GM23248 (cell line): Measurements from ENCODE around the gene PTPRN2. TPM values are rescaled to one million over a fixed set of nuclear protein-coding genes. Genes with fewer than 3 reads are reported as not detected.

Experiments used
- DNase-seq: peaks from one replicate; pipeline ENCODE4 v3.0.0-alpha.2; 2015
- H2AFZ ChIP-seq: fragments of 200-600 bp; sonication (generic); 2 replicates; pipeline ENCODE4 v1.6.1; 2016; ENCODE audit warnings: antibody characterized with exemption
- H3F3A ChIP-seq: fragments of 200-600 bp; sonication (generic); 2 replicates; pipeline ENCODE4 v1.6.1; 2016; ENCODE audit warnings: mild to moderate bottlenecking, antibody characterized with exemption, mixed run types; ENCODE audit not compliant: insufficient read depth
- H3K27ac ChIP-seq: fragments of 200-600 bp; sonication (generic); 2 replicates; pipeline ENCODE4 v1.5.1; 2016; ENCODE audit warnings: mild to moderate bottlenecking
- H3K27me3 ChIP-seq: fragments of 200-600 bp; sonication (generic); replicated peaks from 2 replicates; pipeline ENCODE4 v1.6.1; 2016; ENCODE audit warnings: mild to moderate bottlenecking; ENCODE audit not compliant: insufficient read depth
- H3K36me3 ChIP-seq: fragments of 200-600 bp; sonication (generic); 2 replicates; pipeline ENCODE4 v1.6.1; 2016; ENCODE audit warnings: low read depth, mild to moderate bottlenecking
- H3K4me1 ChIP-seq: fragments of 200-600 bp; sonication (generic); 2 replicates; pipeline ENCODE4 v1.6.1; 2016; ENCODE audit warnings: mild to moderate bottlenecking; ENCODE audit not compliant: insufficient read depth
- H3K4me2 ChIP-seq: fragments of 200-600 bp; sonication (generic); one replicate; pipeline ENCODE4 v1.6.1; 2016; ENCODE audit warnings: mild to moderate bottlenecking; ENCODE audit not compliant: unreplicated experiment
- H3K4me3 ChIP-seq: fragments of 200-600 bp; sonication (generic); 2 replicates; pipeline ENCODE4 v1.5.1; 2016; ENCODE audit warnings: mild to moderate bottlenecking
- H3K79me2 ChIP-seq: fragments of 200-600 bp; sonication (generic); 2 replicates; pipeline ENCODE4 v1.6.1; 2016; ENCODE audit warnings: mild to moderate bottlenecking; ENCODE audit not compliant: insufficient read depth
- H3K9ac ChIP-seq: fragments of 200-600 bp; sonication (generic); 2 replicates; pipeline ENCODE4 v1.6.1; 2016; ENCODE audit warnings: mild to moderate bottlenecking
- H3K9me2 ChIP-seq: fragments of 200-600 bp; sonication (generic); 2 replicates; pipeline ENCODE4 v1.6.1; 2016; ENCODE audit warnings: mixed run types, mild to moderate bottlenecking, moderate library complexity; ENCODE audit not compliant: insufficient read depth
- H3K9me3 ChIP-seq: fragments of 200-600 bp; sonication (generic); one replicate; pipeline ENCODE4 v1.6.1; 2017; ENCODE audit warnings: low read depth
- H4K20me1 ChIP-seq: fragments of 200-600 bp; sonication (generic); 2 replicates; pipeline ENCODE4 v1.6.0; 2016; ENCODE audit not compliant: insufficient read depth
- EZH2 ChIP-seq: fragments of 200-600 bp; sonication (generic); IDR thresholded peaks from 2 replicates; pipeline ENCODE4 v1.6.1; 2018; ENCODE audit warnings: antibody characterized with exemption, mild to moderate bottlenecking; ENCODE audit not compliant: insufficient read depth, poor library complexity, severe bottlenecking
- EZH2phosphoT487 ChIP-seq: fragments of 200-600 bp; sonication (generic); IDR thresholded peaks from 2 replicates; pipeline ENCODE4 v1.6.1; 2018; ENCODE audit warnings: antibody characterized with exemption, moderate library complexity, mild to moderate bottlenecking, low read depth; ENCODE audit not compliant: insufficient read depth
- WGBS, 2 experiments: methylation state at CpG; one replicate each; pipeline ENCODE4 v1.1.6; 2015 to 2017; ENCODE audit warnings: low lambda C conversion rate in 2 of 2, low coverage in 1 of 2; ENCODE audit errors: missing lambda C conversion rate in 2 of 2; 5-methylcytosine and 5-hydroxymethylcytosine counted together
- in situ Hi-C: fragments of 300-500 bp; cut with MboI; formaldehyde crosslinking; loops from 2 replicates; pipeline ENCODE4 v1.15.0; 2020
- polyA plus RNA-seq: library from polyadenylated mRNA; unstranded; fragments of >200 nt; fragmentation: Nextera tagmentation; extraction: Ambion mirVana; gene quantifications from 2 replicates; pipeline ENCODE4 v1.2.1, GENCODE V29; 2016
- total RNA-seq: library from RNA; depleted of rRNA; stranded (reverse); fragments of >200 nt; shearing (Covaris generic); gene quantifications from 2 replicates; pipeline ENCODE4 v1.2.3, GENCODE V29; 2014

The PTPRN2 gene
- total and polyA plus RNA-seq, 2 experiments from 2014 or later, result 0.13 TPM; not detected in 1

DNA sequence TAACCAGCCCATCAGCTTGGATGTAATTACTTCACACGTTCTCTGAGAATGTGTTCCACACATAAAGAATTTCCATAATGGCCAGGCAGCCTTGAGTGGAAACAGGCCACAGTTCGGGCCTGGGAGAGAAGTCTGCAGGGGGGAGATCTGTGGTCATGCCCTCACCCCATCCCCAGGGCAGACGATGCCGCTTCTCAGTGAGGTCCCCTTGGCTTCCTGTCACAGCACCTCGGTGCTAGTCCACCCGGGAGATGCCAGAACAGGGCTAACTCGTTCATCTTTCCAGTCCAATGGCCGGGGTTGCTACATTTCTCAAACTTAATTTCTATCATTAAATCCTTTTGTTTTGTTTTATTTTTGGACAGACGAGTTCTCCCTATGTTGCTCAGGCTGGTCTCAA is 624.1 kb downstream of the PTPRN2 start:
- H3F3A ChIP-seq, result no peaks in the 10 kb centered on the region
- H3K27ac ChIP-seq, result no peak overlapping the region
- H3K36me3 ChIP-seq, result no peaks in the 10 kb centered on the region
- H2AFZ ChIP-seq, result no peak overlapping the region
- no peak for DNase-seq
- H3K9me3 ChIP-seq, result no peaks in the 10 kb centered on the region
- no peak overlapping the region for H3K4me2 ChIP-seq
- no peaks in the 10 kb centered on the region for H4K20me1 ChIP-seq
- H3K79me2 ChIP-seq, result no peaks in the 10 kb centered on the region
- no peaks in the 10 kb centered on the region for H3K9me2 ChIP-seq
- WGBS, 2 experiments, result 2 to 4% methylated on average over 9 of the region's 9 CpGs
- H3K4me1 ChIP-seq, result no peaks in the 10 kb centered on the region
- H3K27me3 ChIP-seq, result no peaks in the 10 kb centered on the region
- in situ Hi-C loops, result no loop called here
- no peak overlapping the region for H3K4me3 ChIP-seq
- no peak overlapping the region for H3K9ac ChIP-seq
- TF ChIP-seq EZH2 (no peak), EZH2phosphoT487 (no peak)

DNA sequence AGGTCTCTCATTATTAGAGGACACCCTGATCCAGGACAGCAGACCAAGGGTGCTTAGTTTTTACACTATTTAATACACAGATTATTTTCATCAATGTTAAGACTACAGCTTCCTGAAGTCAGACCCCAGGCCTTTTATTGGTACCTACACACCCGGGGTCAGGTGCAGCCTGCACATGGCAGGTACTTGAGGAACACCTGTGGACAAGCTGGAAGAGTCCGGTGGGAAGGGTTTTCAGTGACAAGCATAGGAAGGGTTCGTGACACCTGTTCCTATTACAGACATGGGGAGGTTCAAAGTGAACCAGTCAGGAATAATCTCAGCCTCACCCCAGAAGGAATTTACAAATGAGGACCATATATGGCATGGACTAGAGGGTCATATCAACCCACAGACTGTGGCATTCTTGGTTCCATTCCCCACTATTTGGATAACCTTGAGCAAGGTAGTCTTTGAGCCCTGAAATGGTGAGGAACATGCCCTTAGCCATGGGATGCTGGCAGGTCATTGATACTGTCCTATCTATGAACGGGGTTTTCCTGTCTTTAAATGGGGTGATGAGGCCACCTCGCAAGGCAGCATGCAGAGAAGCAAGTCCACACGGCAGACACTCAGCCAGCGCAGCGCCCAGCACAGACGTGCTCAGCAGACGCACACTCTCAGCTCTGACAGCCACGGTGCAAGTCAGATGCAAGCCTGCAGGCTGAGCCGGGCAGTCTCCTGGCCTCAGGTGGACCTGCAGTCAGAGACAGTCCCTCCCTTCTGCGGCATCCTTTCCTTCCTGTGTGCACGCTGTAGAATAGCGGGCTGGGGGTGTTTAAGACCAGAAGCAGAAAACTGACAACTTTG is 624.9 kb downstream of the PTPRN2 start:
- no peaks in the 10 kb centered on the region for H3K9me3 ChIP-seq
- H3K4me1 ChIP-seq, result no peaks in the 10 kb centered on the region
- no peak overlapping the region for H3K4me2 ChIP-seq
- no peaks in the 10 kb centered on the region for H3K36me3 ChIP-seq
- WGBS, 2 experiments, result 16 to 22% methylated on average over 15 of the region's 15 CpGs
- no peak for DNase-seq
- H3K79me2 ChIP-seq, result no peaks in the 10 kb centered on the region
- no peaks in the 10 kb centered on the region for H3F3A ChIP-seq
- no peak overlapping the region for H2AFZ ChIP-seq
- in situ Hi-C loops, result no loop called here
- no peaks in the 10 kb centered on the region for H3K9me2 ChIP-seq
- H3K27me3 ChIP-seq, result no peaks in the 10 kb centered on the region
- H3K4me3 ChIP-seq, result no peak overlapping the region
- TF ChIP-seq EZH2 (no peak), EZH2phosphoT487 (no peak)
- H3K27ac ChIP-seq, result no peak overlapping the region
- no peaks in the 10 kb centered on the region for H4K20me1 ChIP-seq
- no peak overlapping the region for H3K9ac ChIP-seq

DNA sequence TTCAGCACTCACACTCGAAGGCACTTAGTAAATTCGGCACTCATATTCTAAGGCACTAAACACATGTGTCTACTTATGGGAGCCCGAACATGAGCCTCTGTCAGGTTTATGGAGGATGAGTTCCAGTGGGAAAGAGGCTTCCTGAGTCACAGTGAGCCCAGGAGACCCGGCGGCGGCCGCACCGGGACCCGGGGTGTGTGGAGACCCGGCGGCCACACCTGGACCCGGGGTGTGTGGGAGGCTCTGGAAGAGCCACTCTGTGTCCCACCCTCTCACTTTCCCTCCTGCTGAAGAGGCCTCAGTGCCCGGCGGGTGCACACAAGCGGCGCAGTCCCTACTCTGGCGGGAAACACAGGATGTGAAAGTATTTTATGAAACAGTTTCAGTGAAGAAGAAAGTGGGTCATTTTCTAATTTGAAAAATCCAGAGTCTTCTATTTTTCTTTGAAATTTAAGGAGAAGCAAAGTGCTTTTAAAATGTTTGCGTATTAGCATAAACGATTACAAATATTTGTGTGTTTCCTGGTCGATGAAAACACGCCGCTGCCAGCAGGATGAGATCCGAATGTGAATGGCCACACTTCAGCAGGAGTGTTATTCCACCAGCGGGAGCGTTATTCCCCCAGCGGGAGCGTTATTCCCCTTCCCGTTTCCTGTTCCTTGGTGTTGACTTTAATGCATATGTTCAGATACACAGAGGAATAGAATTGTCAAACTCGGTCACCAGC is 625.7 kb downstream of the PTPRN2 start:
- H4K20me1 ChIP-seq, result no peaks in the 10 kb centered on the region
- WGBS, 2 experiments, result 7 to 8% methylated on average over 29 of the region's 29 CpGs
- no peaks in the 10 kb centered on the region for H3K9me3 ChIP-seq
- H3K36me3 ChIP-seq, result no peaks in the 10 kb centered on the region
- no peaks in the 10 kb centered on the region for H3K9me2 ChIP-seq
- no peak overlapping the region for H2AFZ ChIP-seq
- H3K4me1 ChIP-seq, result no peaks in the 10 kb centered on the region
- no peak overlapping the region for H3K4me3 ChIP-seq
- TF ChIP-seq EZH2phosphoT487 (no peak), EZH2 (no peak)
- no peak overlapping the region for H3K27ac ChIP-seq
- H3K27me3 ChIP-seq, result no peaks in the 10 kb centered on the region
- H3K9ac ChIP-seq, result no peak overlapping the region
- no peak overlapping the region for H3K4me2 ChIP-seq
- no peaks in the 10 kb centered on the region for H3F3A ChIP-seq
- H3K79me2 ChIP-seq, result no peaks in the 10 kb centered on the region
- in situ Hi-C loops, result no loop called here
- no peak for DNase-seq

DNA sequence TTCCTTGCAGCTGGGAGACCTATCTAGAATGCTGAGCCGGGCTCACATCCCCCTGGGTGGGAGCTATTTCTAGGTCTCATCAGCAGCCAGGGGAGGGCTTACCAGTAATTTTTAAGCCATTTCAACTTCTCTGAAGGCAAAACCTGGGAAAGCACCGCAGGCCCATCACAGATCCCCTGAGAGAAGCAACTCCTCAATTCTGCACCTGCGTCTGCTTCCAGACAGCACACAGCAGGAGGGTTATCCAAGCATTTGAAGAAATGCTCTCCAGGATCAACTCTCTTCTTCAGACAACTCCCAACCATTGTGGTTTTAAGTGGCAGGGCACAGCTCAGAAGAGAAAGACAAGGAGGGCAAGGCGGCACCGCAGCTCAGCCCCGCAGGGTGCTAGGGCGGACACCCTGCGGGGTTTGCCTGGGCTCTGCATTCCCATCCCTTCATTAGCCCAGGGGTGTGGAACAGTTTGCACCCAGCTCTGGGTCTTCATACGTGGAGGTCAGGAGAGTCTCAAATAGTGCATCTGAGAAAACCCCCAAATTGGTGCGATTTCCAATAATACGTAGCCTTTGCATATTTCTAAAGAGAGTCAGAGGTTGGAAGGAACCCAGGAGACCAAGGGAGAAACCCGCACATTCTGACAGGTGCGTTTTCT is 632.1 kb downstream of the PTPRN2 start:
- Histone ChIP-seq H3K4me3 (no peak overlapping the region), H3K9me2 (no peaks in the 10 kb centered on the region), H3K79me2 (no peaks in the 10 kb centered on the region), H3K36me3 (no peaks in the 10 kb centered on the region), H3K9me3 (no peaks in the 10 kb centered on the region), H3F3A (no peaks in the 10 kb centered on the region), H3K9ac (no peak overlapping the region), H3K4me1 (no peaks in the 10 kb centered on the region), H2AFZ (no peak overlapping the region), H3K27ac (no peak overlapping the region), H3K4me2 (no peak overlapping the region), H3K27me3 (no peaks in the 10 kb centered on the region), H4K20me1 (no peaks in the 10 kb centered on the region)
- TF ChIP-seq EZH2phosphoT487, result no peak
- TF ChIP-seq EZH2, result no peak
- 28% methylated on average over 13 of the region's 13 CpGs for WGBS, 2 experiments
- in situ Hi-C loops, result no loop called here
- DNase-seq, result no peak
